Dermis microvascular lymphatic vessel endothelial cell (primary cell): ENCODE results near the gene TBRG1. TPM values are rescaled to one million over a fixed set of nuclear protein-coding genes. Genes with fewer than 3 reads are reported as not detected.

Experiments
- DNase-seq, 2 donors: peaks; one replicate each; pipeline versions ENCODE4 v3.0.0 to v3.0.0-alpha.2; 2010; ENCODE audit warnings: low read depth in 2 of 2
- total RNA-seq: library from RNA; depleted of rRNA; stranded (reverse); fragments of >200 nt; gene quantifications from 2 replicates; pipeline ENCODE4 v1.2.1, GENCODE V29; 2014

TBRG1 gene
- total RNA-seq, 1 donor from 2014 or later = 12.6 TPM

DNA sequence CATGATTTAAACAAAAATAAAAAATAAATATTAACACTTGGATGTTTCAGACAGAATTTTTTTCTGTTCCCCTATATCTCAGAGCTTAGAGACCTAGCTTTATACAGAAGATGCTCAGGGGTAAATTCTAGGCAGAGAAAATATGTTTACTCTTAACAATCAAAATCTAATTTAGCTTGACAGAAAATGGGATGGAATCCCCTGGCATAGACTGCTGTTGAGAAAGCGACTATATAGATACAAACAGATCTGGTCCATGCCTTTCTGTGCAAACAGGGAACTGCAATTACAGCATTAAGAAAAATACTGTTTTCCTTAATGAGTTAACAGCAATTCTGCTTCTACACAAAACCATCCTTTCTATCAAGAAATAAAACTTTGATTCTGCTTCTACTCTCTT is 36.3 kb downstream of the TBRG1 start:
- DNase-seq = no peak

- DNase-seq = no peak
Observed at GRCh38 chr11:124661553-124661952, 38.9 kb downstream of the TBRG1 start.

DNA sequence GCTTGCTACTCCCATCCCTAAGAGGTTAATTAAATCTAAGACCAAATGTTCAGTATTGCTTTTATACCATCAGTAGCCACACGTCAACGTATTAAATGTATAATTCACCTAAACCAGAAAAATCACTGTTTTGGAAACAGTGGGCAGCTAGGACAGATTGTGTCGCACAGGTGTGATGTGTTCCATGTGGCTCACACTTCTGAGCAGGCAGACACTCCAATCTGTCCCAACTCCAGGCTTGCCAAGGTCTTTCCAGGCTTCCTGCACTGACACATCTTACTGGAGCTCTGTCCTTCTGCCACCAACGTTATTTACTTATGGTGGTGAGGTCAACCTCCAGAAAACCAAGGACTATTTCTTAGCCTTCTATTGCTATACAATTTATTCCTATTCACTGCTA is 39.4 kb downstream of the TBRG1 start:
- DNase-seq = no peak

GRCh38 chr11:124663861-124664260 is 41.2 kb downstream of the TBRG1 start:
- DNase-seq = no peak

DNA sequence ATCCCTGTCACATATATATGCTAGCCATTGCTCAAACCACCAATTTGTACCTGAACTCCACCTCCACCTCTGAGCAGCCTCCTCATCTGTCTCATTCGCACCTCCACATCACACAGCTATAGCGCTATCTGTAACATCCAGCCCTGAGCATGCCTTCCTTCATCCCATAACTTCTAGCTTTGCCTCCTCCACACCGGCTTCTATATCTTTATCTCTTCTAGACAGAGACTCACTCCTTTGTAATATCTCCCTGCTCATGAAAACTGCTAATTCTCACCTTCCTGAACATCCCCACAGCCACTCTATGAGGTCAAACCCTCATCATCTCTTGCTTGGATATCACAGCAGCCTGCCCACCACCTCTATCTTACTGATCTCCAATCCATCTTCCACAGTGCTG is 44.9 kb downstream of the TBRG1 start:
- DNase-seq = no peak

GRCh38 chr11:124669193-124669592 is 46.5 kb downstream of the TBRG1 start:
- peak; percentile 57 to 68 for DNase-seq

GRCh38 chr11:124670732-124671131 is 48.1 kb downstream of the TBRG1 start:
- no peak for DNase-seq

GRCh38 chr11:124672536-124673215 is 50.0 kb downstream of the TBRG1 start:
- DNase-seq = no peak

DNA sequence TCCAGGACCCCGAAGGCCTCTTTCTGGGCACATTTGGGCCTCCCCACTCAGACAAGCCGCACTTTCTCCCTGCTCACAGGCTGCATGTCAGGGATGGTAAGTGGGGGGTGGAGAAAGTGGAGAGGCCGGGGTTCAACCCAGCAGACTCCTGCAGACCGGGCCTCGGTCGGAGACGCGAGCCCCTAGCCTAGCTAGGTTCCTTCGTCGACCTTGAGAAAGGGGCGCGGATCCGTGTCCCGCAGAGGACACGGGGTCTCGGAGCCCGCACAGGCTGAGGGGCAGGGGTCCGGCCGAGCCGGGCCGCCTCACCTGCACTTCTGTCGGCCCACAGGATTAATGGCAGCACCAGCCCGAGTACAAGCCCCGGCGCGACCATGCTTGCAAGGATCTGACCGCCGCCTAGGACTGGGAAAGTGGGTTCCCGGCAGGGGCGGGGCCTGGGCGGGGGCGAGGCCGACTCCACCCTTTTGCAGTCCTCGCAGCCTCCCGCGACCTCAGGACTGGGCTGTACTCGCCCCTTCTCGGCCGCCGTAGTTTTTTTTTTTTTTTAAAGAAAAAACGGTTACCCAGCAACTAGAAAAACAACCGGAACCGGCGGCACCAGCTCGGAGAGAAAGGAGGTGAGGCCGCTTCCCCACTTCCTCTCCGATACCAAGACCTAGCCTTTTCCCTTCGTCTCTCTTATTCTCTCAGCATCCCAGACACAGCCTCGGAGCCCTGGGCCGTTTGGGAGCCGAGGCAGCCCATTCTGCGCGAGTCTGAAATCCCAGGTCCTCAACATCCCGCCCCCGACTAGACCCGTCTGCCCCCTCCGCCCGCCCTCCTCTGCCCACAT is 50.9 kb downstream of the TBRG1 start, which contains the start of the genes SIAE and SPA17:
TSS of gene SIAE (minus strand) at position 407 of the 835 bp plus-strand sequence. CDS start at position 376, 31 bp downstream.
TSS of gene SPA17 (plus strand) at position 572 of the 835 bp plus-strand sequence. CDS start 1,361 bp downstream, outside the sequence.
- peak; percentile 93 to 97 for DNase-seq

- DNase-seq = no peak
Observed at GRCh38 chr11:124674168-124674517, 51.5 kb downstream of the TBRG1 start.

- no peak for DNase-seq
Observed at GRCh38 chr11:124674571-124674970, 51.9 kb downstream of the TBRG1 start.

DNA sequence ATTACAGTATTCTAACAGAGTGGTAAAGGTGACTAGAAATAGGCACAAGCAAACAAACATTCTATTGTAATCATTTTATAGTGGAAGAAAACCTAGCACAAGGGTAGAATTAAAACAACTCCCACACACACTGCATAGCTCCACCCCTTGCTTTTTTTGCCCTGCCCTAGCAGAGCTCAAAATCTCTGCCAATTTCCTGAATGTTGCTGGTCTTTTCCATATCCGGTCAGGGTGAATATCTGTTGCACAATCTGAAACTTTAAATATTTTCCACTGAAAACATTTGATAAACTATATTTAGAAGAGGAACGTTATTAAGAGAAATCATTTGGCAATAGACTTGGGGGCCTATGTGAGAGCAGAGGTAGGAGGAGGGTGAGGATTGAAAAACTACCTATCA is 53.7 kb downstream of the TBRG1 start:
- DNase-seq = peak; percentile 84 to 94

DNA sequence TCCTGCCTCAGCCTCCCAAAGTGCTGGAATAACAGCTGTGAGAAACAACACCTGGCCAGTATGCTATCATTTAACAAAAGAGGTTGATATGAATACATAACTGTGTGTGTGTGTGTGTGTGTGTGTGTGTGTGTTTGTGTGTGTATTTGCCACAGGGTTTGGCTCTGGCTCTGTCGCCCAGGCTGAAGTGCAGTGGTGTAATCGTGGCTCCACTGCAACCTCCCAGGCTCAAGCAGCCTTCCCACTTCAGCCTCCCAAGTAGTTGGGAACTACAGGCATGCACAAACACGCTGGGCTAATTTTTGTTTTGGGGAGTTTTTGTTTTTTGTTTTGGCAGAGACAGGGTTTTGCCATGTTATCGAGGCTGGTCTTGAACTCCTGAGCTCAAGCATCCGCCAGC is 55.8 kb downstream of the TBRG1 start:
- no peak for DNase-seq

DNA sequence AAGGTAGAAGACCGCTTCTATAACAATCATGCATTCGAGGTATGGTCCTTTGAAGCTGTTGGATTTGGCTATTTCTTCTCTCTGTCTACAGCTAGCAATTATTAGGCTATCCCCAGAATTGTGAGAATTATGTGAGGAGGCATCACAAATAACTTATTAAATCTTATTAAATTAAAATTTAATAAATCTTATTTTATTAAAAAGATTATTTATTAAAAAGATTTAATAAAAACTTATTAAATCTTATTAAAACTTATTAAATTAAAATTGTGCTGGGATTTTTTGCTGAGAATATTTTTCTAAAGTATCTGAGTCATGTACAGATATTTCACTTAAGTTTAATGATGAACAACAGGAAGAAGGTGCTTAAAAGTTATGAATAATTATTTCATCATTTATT is 58.8 kb downstream of the TBRG1 start:
- no peak for DNase-seq

- no peak for DNase-seq
Observed at GRCh38 chr11:124682443-124682842, 59.8 kb downstream of the TBRG1 start.

Other genes starting within 250 kb of the TBRG1 start
- gene OR8B2, start 238.4 kb upstream of the TBRG1 start, total RNA-seq = not detected in 2 replicates
- gene OR8B3, start 223.8 kb upstream of the TBRG1 start, total RNA-seq = not detected in 2 replicates
- not detected in 2 replicates for gene OR8B4, start 198.0 kb upstream of the TBRG1 start, total RNA-seq
- not detected in 2 replicates for gene OR8B8, start 177.2 kb upstream of the TBRG1 start, total RNA-seq
- not detected in 2 replicates for gene OR8B12, start 79.2 kb upstream of the TBRG1 start, total RNA-seq
- not detected in 2 replicates for gene OR8A1, start 52.9 kb upstream of the TBRG1 start, total RNA-seq
- not detected in 2 replicates for gene PANX3, start 11.4 kb upstream of the TBRG1 start, total RNA-seq
- gene SIAE, start 50.9 kb downstream of the TBRG1 start, total RNA-seq = 6.8 and 14.4 TPM in 2 replicates
- gene SPA17, start 51.0 kb downstream of the TBRG1 start, total RNA-seq = 3.5 and 4.5 TPM in 2 replicates
- gene NRGN, start 117.1 kb downstream of the TBRG1 start, total RNA-seq = 0.25 and 0.64 TPM in 2 replicates
- 0.13 TPM in 1 of 2 replicates, not detected in the other for gene VSIG2, start 129.4 kb downstream of the TBRG1 start, total RNA-seq
- 20.1 and 29.3 TPM in 2 replicates for gene ESAM, start 139.4 kb downstream of the TBRG1 start, total RNA-seq
- 4.4 and 6.2 TPM in 2 replicates for gene MSANTD2, start 177.5 kb downstream of the TBRG1 start, total RNA-seq
- gene ROBO3, start 242.6 kb downstream of the TBRG1 start, total RNA-seq = 13.0 and 21.1 TPM in 2 replicates